Activated CD8-positive, alpha-beta memory T cell treated with anti-CD3 and anti-CD28 coated beads, Interleukin-2, amount 50 U/mL, for 24 hours (primary cell): Measurements from ENCODE around the gene TXNDC5.
"Not testable (repeated sequence)": the region's sequence is repeated elsewhere in the genome, so short reads cannot be mapped to it uniquely, and the experiment has no call there.

Experiments
- DNase-seq: peaks from one replicate; pipeline ENCODE4 v3.0.0-alpha.2; 2020; ENCODE audit errors: extremely low read depth

Gene TXNDC5

GRCh38 chr6:7895125-7895423 is 15.5 kb downstream of the TXNDC5 start:
- no peak for DNase-seq

DNA sequence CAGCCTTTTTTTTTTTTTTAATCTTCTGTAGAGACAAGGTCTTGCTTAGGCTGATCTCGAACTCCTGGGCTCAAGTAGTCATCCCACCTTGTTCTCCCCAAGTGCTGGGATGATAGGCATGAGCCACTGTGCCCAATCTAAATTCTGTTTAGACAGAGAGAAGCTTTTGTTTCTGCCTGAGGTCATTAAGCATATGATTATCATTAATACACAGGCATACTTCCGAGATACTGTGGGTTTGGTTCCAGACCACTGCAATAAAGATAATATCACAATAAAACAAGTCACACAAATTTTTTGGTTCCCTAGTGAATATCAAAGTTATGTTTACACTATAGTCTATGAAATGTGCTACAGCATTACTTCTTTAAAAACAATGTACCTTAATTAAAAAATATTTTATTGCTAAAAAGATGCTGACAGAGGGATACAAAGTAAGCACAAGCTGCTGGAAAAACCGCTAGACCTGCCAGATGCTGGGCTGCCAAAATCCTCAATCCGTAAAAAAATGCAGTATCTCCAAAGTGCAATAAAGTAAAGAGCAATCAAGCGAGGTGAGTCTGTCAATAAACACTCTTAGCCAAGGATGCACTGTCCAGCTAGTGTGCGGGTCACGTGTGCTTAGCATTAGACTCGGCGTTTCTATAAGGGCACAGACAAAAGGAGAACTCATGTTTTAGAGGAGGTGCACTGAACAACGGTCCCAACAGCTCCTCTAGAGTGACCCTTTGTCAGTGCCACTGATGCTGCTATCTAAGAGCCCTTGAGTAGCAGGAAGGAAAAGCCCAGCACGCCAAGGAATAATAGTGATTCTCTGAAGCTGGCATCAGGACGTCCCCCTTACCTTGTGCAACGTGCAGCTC is 16.1 kb downstream of the TXNDC5 start:
- no peak for DNase-seq

DNA sequence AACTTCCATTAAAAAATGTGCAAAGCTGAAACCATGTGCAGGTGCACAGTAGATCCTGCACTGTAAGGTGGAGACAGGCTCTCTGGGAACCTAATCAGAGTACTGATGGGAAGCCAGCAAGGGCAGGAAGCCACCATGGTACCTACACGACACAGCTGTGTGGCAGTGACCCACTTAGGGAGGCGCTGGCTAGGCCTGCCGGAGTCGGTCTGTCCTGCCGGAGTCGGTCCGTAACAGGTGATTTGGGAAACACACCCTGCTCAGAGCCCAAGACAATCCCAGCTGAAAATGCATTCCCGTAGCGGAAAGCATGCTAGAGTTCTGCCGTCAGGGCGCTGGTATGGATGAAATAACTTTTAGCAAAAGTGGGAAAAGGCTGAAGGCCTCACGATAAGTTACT is 17.2 kb downstream of the TXNDC5 start:
- DNase-seq = no peak

DNA sequence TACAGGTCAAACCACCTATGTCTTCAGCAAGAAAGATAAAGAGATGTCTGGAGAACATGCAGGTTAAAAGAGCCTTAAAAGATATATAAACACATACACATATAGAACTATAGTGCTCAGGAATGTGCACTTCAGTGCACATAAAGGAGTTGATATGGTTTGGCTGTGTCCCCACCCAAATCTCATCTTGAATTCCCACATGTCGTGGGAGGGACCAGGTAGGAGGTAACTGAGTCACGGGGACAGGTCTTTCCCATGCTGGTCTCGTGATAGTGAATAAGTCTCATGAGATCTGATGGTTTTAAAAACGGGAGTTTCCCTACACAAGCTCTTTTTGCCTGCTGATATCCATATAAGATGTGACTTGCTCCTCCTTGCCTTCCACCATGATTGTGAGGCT is 18.2 kb downstream of the TXNDC5 start:
- not testable (repeated sequence) for DNase-seq

DNA sequence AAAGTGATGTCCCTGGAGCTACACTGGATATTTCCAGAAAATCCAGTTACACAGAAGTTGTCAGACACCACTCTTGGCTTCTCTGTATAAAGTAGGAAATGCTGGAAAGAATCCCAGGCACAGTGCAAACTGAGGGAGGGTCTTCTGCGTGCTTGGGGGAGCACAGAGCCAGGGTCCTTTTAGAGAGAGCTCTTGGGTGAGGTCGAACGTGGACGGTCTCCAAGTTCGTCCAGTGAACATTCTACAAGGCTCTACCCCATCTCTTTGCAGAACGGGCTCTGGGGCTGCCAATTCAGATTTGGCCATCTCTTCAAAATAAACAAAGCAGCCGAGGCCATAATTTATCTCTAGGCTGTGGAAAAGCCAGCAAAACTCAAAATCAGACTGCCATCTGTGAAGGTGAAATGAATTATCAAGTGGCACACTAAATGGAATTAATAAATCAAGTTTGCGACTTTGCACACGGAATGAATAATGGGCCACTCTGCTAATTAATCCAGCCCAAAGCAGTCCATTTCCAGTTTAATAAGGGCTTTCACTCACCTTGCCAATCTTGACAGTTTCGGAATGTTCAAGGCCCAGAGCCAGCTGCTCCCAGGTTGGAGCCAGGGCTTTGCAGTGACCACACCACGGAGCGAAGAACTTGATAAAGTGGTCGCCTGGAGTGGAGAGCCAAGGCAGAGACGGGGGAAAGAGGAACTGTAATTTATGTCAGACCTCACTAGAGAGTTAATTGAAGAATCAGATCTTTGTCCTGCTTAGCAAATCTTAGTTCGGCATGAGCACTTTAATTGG is 19.3 kb downstream of the TXNDC5 start:
- DNase-seq = no peak

GRCh38 chr6:7888587-7889357 is 21.8 kb downstream of the TXNDC5 start:
- DNase-seq = no peak

- DNase-seq = no peak
Observed at GRCh38 chr6:7887278-7887991, 23.2 kb downstream of the TXNDC5 start.

DNA sequence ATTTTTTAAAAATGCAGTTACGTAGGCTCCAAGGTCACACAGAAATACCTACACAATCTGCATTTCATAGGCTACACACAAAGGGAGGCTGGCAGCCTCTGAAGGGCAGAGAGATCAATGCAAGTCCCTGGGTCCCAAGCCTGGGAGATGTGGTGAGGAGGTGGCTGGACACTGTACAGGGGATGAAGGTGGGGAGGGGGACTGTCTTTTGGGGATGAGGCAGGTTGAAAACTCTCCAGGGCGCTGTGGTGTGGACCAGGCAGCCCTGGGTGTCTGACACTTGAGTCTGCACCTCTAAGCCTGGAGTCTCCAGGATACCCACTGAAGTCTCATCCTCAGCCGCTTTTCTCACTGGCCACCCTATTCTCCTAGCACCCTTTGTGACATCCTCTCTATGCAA is 24.5 kb downstream of the TXNDC5 start:
- DNase-seq = no peak

DNA sequence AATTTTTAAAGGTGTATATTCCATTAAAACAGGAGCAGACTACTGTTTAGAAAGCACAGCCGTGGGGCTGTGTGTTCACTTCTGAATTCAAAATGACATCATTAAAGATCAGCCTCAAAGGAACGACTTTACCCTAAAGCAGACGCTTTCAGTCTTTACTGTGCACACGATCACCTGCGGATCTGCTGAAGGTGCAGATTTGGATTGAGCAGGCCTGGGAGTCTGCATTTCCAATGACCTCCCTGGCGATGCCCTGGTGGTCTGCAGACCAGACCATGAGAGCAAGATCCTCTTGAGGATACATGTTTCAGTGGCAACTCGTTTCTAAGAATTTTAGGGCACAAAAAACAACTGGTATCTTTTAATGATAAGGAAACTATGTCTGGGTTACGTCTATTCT is 27.2 kb downstream of the TXNDC5 start:
- DNase-seq = no peak

- DNase-seq = no peak
Observed at GRCh38 chr6:7882505-7883257, 27.9 kb downstream of the TXNDC5 start.

DNA sequence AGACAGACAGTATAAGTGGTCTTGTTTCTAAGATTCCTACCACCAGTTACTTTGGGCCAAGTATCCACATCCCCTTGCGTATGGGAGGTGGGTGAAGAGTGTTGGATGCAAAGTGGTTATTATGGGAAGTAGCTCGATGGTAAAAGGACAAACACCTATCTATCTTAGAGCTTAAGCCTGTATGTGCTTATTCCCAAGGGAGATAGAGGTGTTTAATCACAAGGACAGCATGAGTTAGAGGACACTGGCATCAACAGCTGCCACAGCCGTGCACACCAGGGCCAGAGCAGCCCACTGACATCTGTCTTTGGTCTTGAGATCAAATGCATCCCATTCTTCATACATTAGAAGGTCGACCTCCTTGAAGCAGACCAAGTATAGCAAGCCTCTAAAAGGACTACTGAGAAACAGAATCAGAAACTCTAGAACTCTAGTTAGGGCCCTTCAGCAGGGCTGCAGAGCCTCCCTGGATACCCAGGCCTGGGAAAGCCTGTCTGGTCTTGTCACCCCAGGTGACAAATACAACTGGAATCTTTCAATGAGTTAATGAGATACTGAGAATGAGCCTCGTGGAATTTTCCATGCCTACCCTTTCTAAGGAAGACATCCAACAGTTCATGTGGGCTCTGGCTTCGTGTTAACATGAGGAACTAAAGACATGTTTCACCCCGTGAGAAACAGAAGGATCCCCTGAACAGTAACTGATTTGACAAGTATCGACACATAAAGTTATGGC is 28.7 kb downstream of the TXNDC5 start:
- no peak for DNase-seq

DNA sequence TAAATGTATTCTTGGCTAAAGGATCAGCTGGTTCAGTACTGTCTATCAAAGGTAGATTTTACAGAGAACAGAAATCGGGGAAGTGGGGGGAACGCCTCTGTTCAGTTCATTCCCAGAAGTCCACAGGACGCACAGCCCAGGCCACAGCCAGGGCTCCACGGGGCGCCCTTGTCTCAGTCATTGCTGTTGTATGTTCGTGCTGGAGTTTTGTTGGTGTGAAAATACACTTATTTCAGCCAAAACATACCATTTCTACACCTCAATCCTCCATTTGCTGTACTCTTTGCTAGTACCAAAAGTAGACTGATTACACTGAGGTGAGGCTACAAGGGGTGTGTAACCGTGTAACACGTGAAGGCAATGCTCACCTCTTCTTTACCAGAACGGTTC is 29.9 kb downstream of the TXNDC5 start:
- no peak for DNase-seq

GRCh38 chr6:7879980-7880717 is 30.4 kb downstream of the TXNDC5 start:
- DNase-seq = no peak

GRCh38 chr6:7879579-7879978 is 31.0 kb downstream of the TXNDC5 start:
- DNase-seq = no peak

- no peak for DNase-seq
Observed at GRCh38 chr6:7879043-7879442, 31.5 kb downstream of the TXNDC5 start.

DNA sequence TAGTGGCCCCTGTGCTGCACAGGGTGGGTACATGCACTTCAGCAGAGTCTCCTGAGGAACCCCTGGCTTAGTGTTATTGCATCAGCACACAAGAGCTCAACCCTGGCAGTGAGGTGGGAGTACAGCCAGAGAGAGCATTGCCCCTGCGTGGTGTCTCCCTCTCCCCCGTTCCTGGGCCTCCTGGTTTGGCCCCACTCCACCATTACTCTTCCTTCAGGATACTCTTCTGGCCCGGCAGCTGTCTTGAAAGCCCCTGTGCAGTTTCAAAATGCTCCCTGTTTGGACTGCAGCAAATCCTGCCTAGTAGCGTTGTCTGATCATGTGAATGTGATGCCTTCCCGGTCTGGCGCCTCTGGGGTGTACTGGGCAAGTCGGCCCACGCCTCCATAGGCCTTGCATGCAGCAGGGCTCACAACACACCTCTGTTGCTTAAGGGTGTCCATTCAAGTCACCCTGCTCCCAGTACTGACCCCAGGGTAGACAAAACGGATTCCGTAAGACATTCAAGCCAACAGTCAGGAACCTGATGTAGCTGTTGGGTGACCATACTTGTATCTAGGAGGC is 32.1 kb downstream of the TXNDC5 start:
- no peak for DNase-seq

GRCh38 chr6:7868926-7869325 is 41.7 kb downstream of the TXNDC5 start:
- DNase-seq = no peak

GRCh38 chr6:7866526-7866925 is 44.1 kb downstream of the TXNDC5 start:
- DNase-seq = no peak

GRCh38 chr6:7865781-7866180 is 44.8 kb downstream of the TXNDC5 start:
- DNase-seq = no peak
